ENCODE data around the gene POP5.

GRCh38 chr12:120630104-120630892 lies 49.1 kb upstream of the POP5 start:
- TF ChIP-seq CTCF (IDR thresholded peaks at IDR 0.05) (no peak), POLR2A (IDR thresholded peaks at IDR 0.05) (no peak)
